Right lung (tissue), 5 donors: Measurements from ENCODE around the gene BIN1. TPM values are rescaled to one million over a fixed set of nuclear protein-coding genes. Genes with fewer than 3 reads are reported as not detected.
"Not testable (repeated sequence)": the region's sequence is repeated elsewhere in the genome, so short reads cannot be mapped to it uniquely, and the experiment has no call there.

Experiments used
- DNase-seq, 2 donors: peaks; one replicate each; pipeline ENCODE4 v3.0.0-alpha.2; 2013
- polyA plus RNA-seq, 5 donors: library from polyadenylated mRNA; unstranded; fragments of 120-200 nt; gene quantifications; one replicate each; pipeline versions ENCODE4 v1.2.1 to v1.2.3, GENCODE V29; 2013; ENCODE audit warnings: inconsistent platforms in 1 of 5, low replicate concordance in 1 of 5; ENCODE audit not compliant: insufficient read length in 5 of 5, insufficient read depth in 1 of 5

The BIN1 gene
- polyA plus RNA-seq, 5 donors, result 51.3 to 133 (median 71.5) TPM

DNA sequence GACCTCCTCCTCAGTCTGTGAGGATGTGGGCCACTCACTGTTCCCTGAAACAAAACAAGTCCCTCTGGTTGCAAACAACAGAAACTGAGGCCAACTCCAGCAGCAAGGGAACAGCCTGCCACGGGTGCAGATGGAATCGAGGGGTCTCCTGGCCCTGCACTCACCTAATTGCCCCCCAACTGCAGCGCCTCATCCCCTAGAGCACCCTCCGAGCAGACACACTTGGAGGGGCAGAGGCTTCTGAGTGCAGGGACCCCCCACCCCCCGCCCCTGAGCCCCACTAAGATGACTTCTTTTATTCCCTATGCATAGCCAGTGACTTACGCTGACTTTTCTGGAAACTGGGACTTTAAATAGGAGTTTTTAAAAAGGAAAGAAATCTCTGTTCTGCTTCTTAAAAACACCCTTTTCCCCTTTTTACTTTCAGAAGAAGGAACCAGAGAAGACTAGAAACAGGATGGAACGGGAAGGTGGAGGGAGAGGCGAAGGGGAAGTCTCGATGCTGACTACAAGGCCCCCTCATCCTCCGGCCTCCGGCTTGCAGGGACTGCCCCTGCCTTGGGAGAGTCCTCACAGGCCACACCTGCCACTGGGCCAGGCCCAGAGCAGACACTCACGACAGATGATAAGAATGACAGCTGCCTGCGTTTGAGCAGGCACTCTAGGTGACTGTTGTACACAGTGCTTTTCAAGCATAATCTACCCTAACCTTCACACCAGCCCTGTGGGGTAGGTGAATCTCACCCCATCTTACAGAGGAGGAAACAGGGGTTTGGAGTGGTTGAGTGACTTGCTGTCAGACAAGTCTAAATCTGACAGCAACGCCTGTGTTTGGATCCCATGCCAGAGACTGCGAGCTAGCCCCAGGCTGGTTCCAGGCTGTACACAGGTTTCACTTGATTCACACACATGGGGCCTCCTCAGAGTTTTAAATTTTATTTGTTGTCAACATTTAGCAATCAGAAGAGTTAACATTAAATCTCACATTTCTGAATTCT is 28.2 kb upstream of the BIN1 start:
- DNase-seq, result no peak

DNA sequence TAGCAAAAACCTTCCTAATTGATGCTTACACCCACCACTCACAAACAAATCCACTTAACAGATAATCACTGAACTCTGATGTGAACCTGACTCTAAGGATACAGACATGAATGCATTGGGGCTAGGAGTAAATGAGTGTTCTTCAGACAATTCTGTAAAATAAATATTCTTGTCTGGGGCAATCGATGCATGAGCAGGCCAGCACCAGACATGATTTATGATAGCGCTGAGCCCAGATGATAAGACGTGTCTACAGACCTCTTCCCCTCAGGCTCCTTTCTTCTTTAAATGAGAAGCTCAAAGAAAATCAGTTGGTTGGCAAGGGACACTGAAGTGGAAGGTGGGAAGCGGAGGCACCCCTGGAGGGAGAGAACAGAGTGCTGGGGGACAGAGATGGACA is 27.3 kb upstream of the BIN1 start:
- no peak for DNase-seq

DNA sequence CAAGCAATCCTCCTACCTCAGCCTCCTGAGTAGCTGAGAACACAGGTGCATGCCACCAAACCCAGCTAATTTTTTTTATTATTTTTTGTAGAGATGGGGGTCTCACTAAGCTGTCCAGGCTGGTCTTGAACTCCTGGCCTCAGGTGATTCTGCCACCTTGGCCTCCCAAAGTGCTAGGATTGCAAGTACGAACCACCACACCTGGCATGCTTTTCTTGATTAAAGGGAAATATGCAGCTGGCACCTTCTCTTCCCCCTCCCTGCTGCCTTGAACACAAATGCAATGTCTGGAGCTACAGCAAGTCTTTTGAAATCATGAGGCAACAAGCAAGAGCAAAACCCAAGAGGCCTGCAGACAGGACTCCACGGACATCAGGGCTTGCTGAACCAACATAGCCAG is 26.8 kb upstream of the BIN1 start:
- DNase-seq, result no peak

DNA sequence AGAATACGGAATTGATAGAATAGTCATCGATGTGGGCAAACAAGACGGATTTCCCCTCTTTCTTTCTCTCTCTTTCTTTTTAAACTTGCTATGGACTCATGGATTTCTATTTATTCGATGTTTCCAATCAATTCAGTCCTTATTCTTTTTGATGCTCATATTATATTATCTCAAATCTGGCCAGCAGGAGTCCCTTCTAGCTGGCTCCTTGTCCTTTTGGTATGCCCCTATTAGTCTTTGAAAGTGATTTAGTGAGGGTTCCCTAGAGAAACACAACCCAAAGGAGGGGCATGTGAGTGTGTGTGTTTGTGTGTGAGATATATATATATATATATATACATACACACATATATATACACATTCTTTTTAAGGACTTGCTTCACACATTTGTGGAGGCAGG is 23.5 kb upstream of the BIN1 start:
- DNase-seq, result no peak

DNA sequence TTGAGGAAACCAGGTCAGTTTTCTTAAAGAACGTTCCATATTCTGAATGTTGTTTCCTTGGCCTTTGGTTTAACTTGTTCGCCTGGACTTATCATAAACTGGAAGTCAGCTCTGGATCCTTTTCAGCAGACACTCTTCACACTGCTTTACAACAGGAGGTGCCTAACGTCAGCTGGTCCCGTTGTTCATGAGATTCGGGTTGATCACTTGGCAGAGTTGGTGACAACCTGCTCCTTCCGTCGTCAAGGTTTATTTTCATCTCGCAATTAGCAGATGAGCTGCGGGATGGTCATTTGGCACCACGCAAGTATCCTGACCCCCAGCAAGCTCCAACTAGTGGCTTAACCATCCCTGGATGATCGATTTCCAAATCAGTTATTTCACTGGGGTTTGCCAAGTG is 23.0 kb upstream of the BIN1 start:
- DNase-seq, result no peak

DNA sequence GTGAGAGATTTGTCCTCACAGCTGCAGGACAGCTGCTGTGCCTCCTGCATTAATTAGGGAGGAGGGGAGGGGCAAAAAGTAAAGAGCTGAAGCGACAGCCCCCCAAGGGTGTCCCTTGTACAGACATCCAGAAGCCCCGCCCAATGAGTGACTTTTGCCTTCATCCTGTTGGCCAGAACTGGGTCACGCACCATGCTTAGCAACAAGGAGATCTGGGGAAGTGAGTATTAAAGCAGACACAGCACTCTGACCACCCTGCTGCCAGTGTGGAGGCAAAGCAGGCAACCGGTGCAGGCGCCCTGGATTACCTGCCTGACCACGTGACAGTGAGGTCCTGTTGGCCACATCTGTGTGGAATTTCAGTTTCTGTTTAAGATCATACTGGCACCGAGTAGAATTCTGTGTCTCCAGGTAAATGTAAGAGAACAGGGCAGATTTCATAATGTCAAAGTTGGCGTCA is 21.5 kb upstream of the BIN1 start:
- DNase-seq, result no peak

DNA sequence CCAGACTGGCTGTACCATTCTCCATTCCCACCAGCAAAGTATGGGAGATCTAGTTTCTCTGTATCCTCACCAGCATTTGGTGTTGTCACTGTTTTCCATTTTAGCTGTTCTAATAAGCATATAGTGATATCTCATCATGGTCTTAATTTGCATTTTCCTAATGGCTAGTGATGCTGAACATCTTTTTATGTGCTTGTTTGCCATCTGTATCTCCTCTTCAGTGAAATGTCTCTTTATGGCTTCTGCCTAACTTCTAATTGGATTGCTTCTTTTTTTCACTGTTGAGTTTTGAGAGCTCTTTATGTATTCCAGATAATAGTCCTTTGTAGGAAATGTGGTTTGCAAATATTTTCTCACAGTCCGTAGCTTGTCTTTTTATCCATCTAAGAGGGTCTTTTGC is 18.9 kb upstream of the BIN1 start:
- DNase-seq, result no peak

DNA sequence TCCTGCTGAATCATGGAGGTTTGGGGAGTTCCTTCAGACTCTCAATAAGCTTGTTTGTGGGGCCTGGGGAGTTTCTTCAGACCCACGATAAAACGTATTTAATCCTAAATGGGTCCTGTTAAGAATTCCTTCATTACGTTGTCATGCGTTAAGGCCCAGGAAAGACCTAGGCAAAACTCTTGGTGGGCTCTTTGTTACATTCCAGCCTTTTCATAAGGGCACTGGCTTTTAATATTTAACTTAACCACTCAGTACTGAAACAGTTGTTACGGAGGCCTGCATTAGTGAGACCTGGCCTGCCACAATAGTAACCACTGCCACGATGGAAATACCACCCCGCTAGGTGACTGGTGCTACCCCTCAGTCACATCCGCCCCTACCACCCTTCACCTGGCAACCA is 17.5 kb upstream of the BIN1 start:
- no peak for DNase-seq

DNA sequence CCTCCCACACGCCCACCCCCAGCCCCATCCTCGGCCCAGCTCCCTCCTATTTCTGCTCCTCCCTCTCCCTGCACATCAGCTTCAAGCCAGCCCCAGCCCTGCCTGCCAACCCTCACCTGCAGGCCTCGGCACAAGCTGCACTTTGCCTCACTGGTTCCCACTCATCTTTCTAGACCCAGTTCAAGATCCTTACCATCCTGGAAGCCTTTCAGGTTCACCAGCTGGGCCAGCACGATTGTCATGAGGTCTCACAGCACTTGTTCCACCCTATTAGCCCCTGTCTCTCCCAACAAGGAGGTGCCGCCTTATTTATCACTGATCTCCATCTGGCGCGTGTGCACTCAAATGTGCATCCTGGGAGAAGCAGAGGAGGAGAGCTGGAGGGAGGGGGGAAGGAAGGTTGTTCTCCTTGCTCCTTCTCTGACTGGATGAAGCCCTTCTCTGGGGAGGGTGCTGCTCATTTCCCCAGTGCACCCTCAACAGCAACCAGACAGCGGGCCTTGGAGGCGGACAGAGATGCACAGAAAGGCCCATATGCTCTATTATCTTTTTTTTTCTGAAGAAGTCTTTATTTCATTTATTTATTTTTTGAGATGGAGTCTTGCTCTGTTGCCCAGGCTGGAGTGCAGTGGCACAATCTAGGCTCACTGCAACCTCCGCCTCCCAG is 15.5 kb upstream of the BIN1 start:
- DNase-seq, result no peak

DNA sequence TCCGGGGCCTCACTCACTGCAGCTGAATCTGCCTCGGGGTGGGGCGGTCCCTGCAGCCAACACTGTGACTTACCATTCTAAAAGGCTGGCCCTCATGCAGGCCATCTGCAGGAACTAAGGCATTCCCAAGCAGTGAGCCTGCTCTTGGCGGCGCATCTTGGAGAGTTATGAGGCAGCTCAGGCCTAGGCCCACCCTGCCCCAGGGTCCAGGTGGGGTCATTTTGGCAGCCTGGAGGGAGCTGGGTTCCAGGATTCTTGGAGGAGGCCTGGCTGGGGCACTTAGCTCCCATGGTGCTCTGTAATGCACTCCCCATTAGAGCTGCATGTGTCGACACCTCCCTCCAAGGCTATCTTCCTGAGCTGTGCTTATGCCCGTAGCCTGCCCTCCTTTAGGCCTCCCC is 14.8 kb upstream of the BIN1 start:
- DNase-seq, result no peak

DNA sequence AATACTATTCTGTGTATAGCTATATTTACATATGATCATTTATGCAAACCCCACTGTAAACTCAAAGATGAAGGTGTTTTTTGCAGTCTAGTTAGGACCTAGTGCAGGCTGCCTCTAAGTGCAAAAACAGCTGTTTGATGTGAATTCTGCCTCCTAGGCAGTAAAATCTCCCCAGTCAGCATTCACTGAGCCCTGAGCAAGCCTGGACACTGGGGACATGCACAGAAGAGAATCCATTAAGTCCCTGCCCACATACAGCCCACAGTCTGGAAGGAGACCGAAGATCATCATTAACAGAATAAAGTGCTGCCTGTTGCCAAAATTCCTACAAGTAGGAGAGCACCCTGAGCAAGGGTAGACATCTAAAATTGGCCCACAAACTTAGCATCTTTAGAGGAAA is 14.4 kb upstream of the BIN1 start:
- no peak for DNase-seq

DNA sequence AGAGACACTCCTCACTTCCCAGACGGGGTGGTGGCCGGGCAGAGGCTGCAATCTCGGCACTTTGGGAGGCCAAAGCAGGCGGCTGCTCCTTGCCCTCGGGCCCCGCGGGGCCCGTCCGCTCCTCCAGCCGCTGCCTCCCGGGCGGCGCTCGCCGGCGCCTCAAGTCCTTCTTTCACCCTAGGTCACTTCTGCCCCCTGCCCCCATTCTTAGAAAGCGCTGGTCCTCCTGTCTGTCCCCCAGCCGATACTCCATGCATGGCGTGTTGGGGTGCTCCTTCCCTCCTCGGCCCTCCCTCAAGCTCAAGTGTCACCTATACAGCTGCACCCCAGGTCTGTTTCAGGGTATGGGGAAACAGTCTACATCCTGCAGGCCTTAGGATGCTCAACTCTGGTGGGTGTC is 13.5 kb upstream of the BIN1 start:
- DNase-seq, result not testable (repeated sequence)

DNA sequence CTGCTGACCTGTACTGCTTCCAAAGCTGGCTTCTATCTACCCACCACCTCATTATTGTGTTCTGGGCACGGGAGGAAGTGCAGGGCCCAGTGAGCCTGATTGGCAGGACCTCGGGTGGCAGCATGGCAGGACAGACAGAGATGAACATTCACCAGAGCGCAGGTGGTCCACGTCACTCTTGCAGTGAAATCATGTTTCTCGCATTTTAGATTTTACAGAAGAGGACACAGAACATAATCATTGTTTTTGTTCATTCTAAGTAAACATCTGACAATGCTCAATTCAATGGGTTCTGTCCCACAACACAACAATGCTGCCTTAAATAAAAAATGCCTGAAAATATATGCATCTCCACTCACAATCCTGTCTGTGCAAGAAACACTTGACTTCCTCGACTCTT is 11.5 kb upstream of the BIN1 start:
- no peak for DNase-seq

DNA sequence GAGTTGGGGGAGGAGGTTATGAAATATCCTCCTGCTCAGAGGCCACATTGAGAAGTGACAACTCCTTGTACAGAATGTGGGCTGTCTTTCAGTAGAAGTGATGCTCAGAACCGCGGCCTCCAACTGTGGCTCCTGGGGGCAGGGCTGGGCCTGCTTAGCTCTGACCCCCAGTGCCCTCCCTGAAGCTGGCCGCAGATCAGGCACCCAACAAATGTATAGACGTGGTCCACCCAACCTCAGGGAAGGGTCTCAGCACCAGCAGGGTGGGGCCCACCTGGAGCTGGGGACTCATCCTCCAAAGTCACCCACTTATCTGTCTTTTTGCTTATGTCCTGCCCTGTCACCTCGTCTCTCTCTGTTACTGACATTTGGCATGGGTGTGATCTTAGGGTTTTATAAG is 11.1 kb upstream of the BIN1 start:
- no peak for DNase-seq

DNA sequence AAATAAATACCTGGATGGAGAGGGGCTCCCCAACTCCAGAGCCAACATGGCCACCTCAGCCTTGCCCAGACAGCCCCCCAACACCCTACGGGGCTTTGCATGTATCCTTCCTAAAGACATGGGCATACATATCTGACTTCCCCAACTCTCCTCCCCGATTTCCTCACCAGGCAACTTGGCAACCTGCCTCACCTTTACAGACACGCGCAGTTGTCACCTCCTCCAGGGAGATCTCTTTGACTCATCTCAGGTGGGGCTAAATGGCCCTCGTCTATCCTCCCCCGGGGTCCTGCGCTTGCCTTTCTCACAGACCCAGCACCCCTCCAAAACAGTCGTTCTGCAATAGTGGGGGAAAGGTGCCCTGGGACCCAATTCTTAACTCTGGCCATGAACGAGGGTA is 10.6 kb upstream of the BIN1 start:
- DNase-seq, result no peak

DNA sequence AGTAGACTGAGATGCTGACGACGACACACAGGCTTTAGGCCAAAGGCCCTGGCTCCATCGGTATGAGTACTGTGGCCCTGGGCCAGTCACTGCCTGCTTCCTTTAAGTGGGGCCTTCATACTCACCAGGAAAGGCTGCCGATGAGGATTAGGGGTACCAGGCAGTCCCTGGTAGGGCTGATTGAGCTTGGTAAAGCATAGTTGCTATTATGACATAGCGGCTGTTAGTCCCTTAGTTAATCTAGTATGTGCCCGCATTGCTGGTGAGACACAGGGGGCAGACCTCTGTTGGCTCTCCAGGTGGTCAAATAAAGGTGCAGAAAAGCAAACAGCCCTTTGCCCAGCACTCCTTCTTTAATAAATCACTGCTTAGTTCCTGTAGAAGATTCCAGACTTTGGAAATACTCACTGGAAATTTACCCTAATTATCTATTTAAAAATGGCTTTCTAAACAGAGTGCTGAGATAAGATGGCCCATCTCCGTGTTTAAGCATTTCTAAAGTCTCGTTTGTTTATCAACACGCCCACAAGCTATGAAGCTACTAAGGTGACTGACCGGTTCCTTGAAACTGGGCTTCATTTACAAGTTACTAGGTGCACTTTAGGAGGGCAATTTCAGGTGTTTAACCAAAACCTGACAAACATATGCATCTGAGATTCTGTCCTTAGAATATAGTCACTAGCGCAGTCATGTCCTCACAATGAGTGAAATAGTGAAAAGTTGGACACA is 8.7 kb upstream of the BIN1 start:
- DNase-seq, result no peak

DNA sequence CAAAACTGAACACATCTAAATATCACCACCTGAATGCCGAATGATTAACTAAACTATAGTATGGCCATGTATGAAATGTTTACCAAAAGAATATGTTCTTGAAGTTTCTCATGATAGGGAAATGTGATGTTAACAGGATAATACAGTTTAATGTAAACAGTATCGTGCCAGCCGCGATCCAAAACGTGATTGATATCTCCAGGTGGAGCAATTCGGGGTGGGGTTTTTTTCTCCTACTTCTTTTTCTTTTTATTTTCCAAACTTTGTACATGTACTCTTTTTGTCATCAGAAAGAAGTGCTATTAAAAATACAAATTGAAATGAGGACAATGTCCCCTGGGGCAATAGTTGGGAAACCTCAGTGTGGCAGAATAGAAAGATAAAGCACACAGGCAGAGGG is 4.0 kb upstream of the BIN1 start:
- DNase-seq, result no peak

DNA sequence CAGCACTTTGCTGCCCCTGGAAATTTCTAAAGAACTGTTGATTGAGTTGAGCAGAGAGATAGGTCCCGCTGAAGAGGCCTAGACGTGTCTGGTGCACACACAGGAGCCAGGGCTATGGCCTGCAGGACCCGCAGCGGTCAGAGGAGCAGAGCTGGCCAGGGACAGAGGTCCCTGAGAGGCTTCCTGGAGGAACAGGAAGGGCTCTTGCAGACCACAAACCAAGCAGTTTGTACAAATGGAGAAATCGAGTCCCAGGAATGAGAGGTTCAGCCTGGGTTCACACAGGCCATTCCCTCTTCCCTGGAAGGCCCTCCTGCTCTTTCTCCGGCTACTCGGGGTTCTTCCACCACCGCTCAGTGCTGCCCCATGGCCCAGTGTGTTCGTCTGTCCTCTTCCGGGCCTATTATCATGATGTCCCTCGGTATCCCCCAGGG is 1.2 kb upstream of the BIN1 start:
- DNase-seq, result no peak

DNA sequence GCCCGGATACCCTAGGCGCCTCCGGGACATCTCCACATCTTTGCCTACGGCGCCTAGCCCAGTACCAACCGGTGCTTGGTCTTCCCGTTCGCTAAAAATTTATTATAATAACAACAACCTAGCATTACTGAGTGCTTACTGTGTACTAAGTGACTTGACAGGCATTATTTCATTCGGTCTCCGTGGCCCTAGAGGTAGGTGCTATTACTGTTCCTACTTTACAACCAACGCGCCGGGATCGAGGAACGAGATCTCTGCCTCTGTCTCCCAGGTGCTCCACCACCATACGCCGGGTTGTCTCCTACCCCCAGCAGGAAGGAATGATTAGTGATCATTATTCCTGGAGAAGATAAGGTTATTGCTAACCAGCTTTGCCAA is 657 bp upstream of the BIN1 start:
- no peak for DNase-seq

DNA sequence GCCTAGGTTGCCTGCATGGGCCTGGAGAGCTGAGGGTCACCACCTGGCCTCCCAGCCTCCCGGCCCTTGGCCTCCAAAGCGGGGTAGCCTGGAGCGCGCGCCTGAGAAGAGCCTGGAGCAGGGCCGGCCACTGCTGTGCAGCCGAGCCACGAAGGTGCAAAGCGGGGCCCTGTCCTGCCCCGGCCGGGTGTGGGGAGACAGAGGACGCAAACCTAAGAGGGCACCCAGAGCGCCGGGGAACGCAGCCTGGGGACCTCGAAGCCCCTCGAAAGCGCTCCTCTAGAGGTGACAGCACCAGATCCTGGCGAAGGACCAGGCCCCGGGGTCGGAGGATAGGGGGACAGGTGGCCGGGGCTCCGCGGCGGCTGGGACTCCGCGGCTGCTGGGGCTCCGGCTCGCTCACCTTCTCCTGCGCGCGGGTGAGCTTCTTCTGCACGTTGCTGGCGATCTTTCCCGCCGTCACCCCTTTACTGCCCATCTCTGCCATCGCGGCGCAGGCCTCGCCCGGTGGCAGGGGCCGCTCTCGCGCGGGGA is 430 bp downstream of the BIN1 start:
- no peak for DNase-seq

DNA sequence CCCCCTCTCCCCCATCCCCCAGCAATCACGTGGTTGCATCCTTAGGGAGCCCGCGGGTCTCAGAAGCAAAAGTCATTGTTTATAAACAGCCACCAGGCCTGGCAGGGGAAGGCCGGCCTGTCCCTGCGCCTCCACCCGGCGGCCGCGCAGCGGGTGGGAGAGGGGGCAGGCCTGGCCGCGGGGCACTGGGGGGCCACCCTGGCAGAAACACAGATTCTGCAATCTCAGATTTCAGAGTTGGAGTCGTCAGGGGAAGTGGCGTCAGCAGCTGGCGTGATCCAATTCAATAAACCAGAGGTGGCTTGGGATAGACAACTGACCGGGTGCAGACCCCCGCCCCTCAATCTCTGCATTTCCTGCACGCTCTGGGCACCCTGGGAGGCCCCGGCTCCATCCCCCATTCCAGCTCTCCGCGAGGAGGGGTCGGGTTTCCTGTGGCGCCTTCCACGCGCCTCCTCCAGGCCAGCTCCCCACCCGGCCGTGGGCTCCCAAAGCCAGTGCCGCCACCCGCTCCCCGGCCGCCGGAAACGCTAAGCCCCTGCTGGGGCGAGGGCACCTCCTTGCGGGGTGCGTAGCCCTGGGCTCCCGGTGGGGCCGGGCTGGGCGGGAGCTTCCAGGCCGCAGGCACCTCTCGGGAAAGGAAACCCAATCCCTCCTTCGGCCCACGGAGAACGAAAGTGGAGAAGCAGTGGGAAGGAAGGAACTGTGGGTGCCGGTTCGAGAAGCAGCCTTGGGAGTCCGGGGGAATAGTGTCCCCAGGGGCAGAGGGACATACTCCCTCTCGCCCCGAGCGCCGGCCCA is 1.1 kb downstream of the BIN1 start:
- peak; percentile 76 to 82 for DNase-seq
